H7 (cell line): ENCODE data around the gene CDH10. TPM values are rescaled to one million over a fixed set of nuclear protein-coding genes. Genes with fewer than 3 reads are reported as not detected.

Experiments
- DNase-seq: peaks from one replicate; pipeline ENCODE4 v3.0.0; 2012
- H3K27me3 ChIP-seq: 2 replicates; pipeline ENCODE4 v1.6.0; 2011; ENCODE audit warnings: mild to moderate bottlenecking, low read length; ENCODE audit not compliant: control insufficient read depth, insufficient read depth
- H3K36me3 ChIP-seq: replicated peaks from 2 replicates; pipeline ENCODE4 v1.5.1; 2011; ENCODE audit warnings: low read length; ENCODE audit not compliant: control insufficient read depth, insufficient read depth
- H3K4me3 ChIP-seq: 2 replicates; pipeline ENCODE4 v1.5.1; 2011; ENCODE audit warnings: low read depth, mild to moderate bottlenecking, control low read depth, low read length, moderate library complexity; ENCODE audit not compliant: insufficient read depth
- total RNA-seq: library from RNA; depleted of rRNA; stranded (reverse); fragments of >200 nt; shearing (Covaris generic); gene quantifications from 2 replicates; pipeline ENCODE4 v1.2.3, GENCODE V29; 2014

The CDH10 gene
- total RNA-seq, 1 experiment from 2014 or later = 0.55 TPM

- Histone ChIP-seq H3K27me3 (no peaks in the 10 kb centered on the region), H3K4me3 (no peak overlapping the region), H3K36me3 (no peaks in the 10 kb centered on the region)
- no peak for DNase-seq
These were observed 153.3 kb downstream of the CDH10 start for GRCh38 chr5:24491490-24491889.

GRCh38 chr5:24487368-24488229 lies 157.2 kb downstream of the CDH10 start:
- no peaks in the 10 kb centered on the region for H3K36me3 ChIP-seq
- H3K27me3 ChIP-seq = no peaks in the 10 kb centered on the region
- H3K4me3 ChIP-seq = no peak overlapping the region
- no peak for DNase-seq

GRCh38 chr5:24480952-24481351 lies 163.8 kb downstream of the CDH10 start:
- Histone ChIP-seq H3K4me3 (no peak overlapping the region), H3K36me3 (no peaks in the 10 kb centered on the region), H3K27me3 (no peaks in the 10 kb centered on the region)
- no peak for DNase-seq

- Histone ChIP-seq H3K36me3 (no peaks in the 10 kb centered on the region), H3K27me3 (no peaks in the 10 kb centered on the region), H3K4me3 (no peak overlapping the region)
- DNase-seq = no peak
These were observed 166.8 kb downstream of the CDH10 start for GRCh38 chr5:24477958-24478357.

GRCh38 chr5:24475101-24475500 lies 169.7 kb downstream of the CDH10 start:
- Histone ChIP-seq H3K36me3 (no peaks in the 10 kb centered on the region), H3K27me3 (no peaks in the 10 kb centered on the region), H3K4me3 (no peak overlapping the region)
- DNase-seq = no peak

- Histone ChIP-seq H3K36me3 (no peaks in the 10 kb centered on the region), H3K27me3 (no peaks in the 10 kb centered on the region), H3K4me3 (no peak overlapping the region)
- no peak for DNase-seq
These were observed 170.1 kb downstream of the CDH10 start for GRCh38 chr5:24474685-24475084.

- DNase-seq = no peak
- no peaks in the 10 kb centered on the region for H3K36me3 ChIP-seq
- H3K4me3 ChIP-seq = no peak overlapping the region
- no peaks in the 10 kb centered on the region for H3K27me3 ChIP-seq
These were observed 172.3 kb downstream of the CDH10 start for GRCh38 chr5:24472518-24472917.

GRCh38 chr5:24444414-24444813 lies 200.4 kb downstream of the CDH10 start:
- DNase-seq = no peak
- Histone ChIP-seq H3K36me3 (no peaks in the 10 kb centered on the region), H3K27me3 (no peaks in the 10 kb centered on the region), H3K4me3 (no peak overlapping the region)

- DNase-seq = no peak
- Histone ChIP-seq H3K27me3 (no peaks in the 10 kb centered on the region), H3K36me3 (no peaks in the 10 kb centered on the region), H3K4me3 (no peak overlapping the region)
These were observed 205.3 kb downstream of the CDH10 start for GRCh38 chr5:24439465-24439864.
